ENCODE data around the gene LTA. TPM values are rescaled to one million over a fixed set of nuclear protein-coding genes. Genes with fewer than 3 reads are reported as not detected.

The LTA gene
- total RNA-seq (2014; rRNA removed; shearing (Covaris generic)) = not detected in 2 replicates

GRCh38 chr6:31572041-31572911, at the start of gene LTA:
LTA (plus strand) TSS chr6:31572289; CDS start chr6:31572743, 454 bp downstream.
- DNase-seq (ENCODE audit: low read depth) = no peak

DNA sequence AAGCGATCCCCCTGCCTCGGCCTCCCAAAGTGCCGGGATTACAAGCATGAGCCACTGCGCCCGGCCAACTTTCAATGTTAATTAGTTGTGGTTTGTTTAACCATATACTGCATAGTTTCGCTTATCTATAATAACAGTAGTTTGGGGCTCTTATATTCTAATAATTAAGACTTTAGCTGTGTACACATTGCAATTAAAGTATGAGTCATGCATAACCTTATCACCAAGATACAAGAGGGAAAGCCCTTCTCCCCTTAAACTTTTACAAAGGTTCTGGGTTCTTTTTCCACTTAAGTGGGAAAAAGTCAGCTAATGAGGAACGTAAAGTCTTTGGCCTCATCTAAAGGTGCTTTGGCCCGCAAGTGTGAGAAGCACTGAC, 46.5 kb upstream of the LTA start:
- DNase-seq (ENCODE audit: low read depth) = no peak

- DNase-seq (ENCODE audit: low read depth) = no peak
These were observed 46.0 kb upstream of the LTA start for GRCh38 chr6:31525932-31526591.

DNA sequence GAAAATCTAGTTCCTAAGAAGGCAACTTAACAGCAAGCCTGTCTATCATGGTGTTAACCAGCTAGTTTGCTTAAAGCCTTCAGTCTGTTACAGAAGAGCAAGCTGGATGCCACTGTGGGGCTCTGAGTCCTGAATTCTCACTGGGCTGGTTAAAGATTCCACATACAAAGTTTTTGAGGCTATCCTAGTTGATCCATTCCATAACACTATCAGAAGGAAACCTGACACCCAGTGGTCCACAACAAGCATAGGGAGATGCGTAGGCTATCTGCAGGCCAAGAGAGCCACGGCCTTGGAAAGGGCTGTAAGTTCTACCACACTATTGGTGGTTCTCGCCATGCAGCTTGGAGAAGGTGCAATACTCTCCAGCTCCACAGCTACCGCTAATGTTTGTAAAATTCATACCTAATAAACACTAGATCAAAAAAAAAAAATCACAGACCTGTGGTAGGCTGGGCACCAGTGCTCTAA, 43.7 kb upstream of the LTA start:
- DNase-seq (ENCODE audit: low read depth) = no peak

DNA sequence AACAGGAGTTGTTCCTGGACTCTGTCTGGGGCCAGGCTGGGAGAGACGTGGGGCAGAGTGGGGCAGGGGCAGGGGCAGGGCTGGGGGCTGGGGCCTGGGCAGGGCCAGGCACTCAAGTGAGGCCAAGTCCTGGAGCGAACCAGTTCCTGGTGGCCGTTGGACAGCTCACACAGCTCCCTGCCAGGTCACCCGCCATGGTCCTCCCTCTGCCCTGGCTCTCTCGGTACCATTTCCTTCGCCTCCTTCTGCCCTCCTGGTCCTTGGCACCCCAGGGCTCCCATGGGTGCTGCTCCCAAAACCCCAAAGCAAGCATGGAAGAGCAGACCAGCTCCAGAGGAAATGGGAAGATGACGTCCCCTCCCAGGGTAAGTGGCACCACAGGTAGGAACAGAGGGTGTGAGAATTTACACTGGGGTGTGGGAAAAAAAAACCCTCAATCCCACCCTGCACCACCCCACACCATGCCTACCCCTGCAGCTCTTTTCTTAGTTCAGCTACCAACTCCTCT, 43.2 kb upstream of the LTA start, which contains the start of gene MCCD1:
MCCD1 (plus strand) TSS at position 142 of the 508 bp plus-strand sequence; CDS start at position 195, 53 bp downstream.
- DNase-seq (ENCODE audit: low read depth) = no peak

GRCh38 chr6:31529329-31530150, 42.5 kb upstream of the LTA start:
- DNase-seq (ENCODE audit: low read depth) = peak; percentile 54

- DNase-seq (ENCODE audit: low read depth) = no peak
These were observed 41.4 kb upstream of the LTA start for GRCh38 chr6:31530659-31531058.

- no peak for DNase-seq (ENCODE audit: low read depth)
These were observed 40.9 kb upstream of the LTA start for GRCh38 chr6:31531162-31531561.

DNA sequence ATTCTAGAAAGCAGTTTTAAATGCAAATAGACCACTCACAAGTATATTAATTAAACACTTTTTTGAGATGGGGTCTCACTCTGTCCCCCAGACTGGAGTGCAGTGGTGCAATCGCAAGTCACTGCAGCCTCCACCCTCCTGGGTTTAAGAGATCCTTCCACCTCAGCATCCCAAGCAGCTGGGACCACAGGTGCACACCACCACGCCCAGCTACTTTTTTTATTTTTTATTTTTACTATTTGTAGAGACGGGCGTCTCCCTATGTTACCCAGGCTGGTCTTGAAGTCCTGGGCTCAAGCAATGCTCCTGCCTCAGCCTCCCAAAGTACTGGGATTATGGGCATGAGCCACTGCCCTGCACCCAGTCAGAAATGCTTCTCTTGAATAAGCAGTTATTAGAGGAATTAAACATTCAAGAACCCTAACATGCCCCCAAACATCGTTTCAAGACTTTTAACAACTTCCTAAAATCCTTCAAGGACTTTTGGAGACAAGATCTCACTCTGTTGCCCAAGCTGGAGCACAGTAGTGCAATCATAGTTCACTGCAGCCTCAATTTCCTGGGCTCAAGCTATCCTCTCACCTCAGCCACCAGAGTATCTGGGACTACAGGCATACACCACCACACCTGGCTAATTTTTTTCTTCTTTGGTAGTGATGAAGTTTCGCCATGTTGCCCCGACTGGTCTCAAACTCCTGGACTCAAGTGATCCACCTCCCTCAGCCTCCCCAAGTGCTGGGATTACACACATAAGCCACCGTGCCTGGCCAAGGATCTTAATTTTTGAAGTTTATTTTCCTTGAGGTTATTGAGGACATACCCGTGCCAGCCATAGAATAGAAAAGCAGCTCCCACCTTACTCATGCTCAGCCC, 40.1 kb upstream of the LTA start:
- no peak for DNase-seq (ENCODE audit: low read depth)

DNA sequence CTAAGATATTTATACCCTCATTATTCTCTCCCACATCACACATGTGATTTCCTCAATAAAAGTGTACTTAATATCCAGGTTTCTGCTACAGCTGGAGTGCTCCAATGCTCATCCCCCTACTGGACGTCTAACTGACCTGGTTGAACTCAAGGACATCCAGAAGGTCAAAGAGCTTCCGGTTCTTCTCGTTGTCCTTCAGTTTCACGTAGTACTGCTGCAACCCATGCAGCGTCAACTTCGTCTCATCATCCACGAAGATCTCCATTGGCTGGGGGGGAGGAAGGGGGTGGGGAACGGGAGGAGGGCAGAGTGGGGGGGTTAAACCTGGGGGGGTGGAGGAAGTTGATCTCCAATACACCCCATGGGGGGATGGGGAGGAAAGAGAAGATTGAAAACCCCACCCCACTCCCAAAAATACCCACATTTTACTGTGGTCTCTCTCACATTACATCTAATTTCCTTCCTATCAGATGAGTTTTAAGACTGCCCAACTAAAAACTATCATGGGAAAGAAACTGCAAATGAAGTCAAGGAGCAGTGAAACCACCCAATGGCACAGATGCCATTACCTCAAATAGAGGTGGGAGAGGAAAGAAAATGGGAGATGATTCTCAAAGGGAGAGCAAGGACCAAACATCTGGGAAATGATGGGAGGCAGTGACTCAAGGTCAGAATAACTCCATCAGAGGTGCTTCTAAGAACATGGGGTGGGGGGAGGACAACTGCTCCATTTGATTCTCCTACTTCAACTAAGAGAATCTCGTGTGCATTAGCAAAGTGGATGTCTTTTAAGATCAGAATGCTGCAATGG, 39.2 kb upstream of the LTA start:
- DNase-seq (ENCODE audit: low read depth) = no peak

DNA sequence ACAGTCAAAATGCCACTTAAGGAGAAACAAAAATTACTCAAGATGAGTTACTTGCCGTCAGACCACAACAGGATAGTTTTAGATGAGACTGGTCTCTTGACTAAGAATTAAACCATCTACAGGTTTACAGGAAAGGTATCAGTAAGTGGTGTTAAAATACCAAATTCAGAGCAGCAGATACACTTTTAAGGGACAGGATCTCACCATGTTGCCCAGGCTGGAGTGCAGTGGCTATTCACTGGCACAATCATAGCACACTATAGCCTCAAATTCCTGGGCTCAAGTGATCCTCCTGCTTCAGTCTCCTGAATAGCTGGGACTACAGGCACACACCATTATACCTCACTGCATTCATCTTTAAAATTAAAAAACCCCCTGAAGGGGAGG, 38.6 kb upstream of the LTA start:
- no peak for DNase-seq (ENCODE audit: low read depth)

DNA sequence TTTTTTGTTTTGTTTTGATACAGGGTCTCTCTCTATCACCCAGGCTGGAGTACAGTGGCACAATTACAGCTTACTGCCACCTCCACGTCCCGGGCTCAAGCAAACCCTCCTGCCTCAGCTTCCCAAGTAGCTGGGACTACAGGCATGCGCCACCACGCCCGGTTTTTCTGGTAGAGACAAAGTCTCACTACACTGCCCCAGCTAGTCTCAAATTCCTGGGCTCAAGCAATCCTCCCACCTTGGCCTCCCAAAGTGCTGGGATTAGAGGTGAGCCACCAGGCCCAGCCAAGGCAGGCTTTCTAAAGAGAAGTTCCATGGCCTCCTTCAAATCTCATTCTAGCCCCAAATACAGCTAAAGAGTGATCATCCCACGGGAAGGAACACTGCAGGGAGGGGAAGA, 38.1 kb upstream of the LTA start:
- no peak for DNase-seq (ENCODE audit: low read depth)

- no peak for DNase-seq (ENCODE audit: low read depth)
These were observed 37.5 kb upstream of the LTA start for GRCh38 chr6:31534521-31535040.

DNA sequence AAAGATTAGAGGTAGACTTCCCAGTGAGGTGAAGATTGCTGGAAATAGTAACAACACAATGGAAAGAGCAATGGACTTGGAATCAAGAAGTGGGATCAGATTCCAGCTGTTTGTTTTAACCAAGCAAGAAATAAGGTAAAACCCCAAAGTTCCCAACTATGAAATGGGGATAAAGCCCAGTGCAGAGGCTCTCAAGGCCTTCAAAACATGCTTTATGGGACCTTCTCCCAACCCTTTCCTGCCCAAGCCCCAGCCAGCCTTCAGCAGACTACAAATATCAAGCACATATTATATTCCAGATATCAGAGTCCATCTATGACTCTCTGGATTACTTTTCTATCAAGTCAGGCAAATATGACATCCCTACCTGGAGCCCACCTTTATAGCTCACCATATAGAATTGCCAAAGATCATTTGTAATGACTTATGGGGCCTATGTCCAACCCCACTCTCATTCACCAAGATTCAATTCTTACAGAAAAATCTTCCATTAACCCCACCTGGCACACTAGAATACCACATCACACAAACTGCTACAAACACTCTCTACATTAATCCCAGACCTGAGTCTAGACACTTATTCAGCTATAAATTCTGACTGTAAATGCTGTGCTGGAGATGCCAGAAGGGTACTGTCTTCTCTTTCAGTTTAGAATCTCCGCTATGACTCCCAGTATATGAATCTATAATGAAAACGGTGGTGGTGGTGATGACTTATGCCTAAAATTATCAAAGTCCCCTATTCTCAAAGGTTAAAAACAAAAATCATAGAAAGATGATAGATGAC, 36.4 kb upstream of the LTA start:
- DNase-seq (ENCODE audit: low read depth) = no peak

- no peak for DNase-seq (ENCODE audit: low read depth)
These were observed 33.2 kb upstream of the LTA start for GRCh38 chr6:31538805-31539400.

- no peak for DNase-seq (ENCODE audit: low read depth)
These were observed 31.4 kb upstream of the LTA start for GRCh38 chr6:31540640-31541039.

GRCh38 chr6:31541059-31541657, 30.9 kb upstream of the LTA start:
- DNase-seq (ENCODE audit: low read depth) = peak; percentile 60

Data from RPMI7951 (cell line).